CD4-positive, alpha-beta T cell treated with Interleukin-4 for 1 hour (primary cell): ENCODE data around the gene SAC3D1.

Experiments used
- DNase-seq, 2 donors: peaks; one replicate each; pipeline ENCODE4 v3.0.0-alpha.2; 2020 to 2022

SAC3D1 gene

DNA sequence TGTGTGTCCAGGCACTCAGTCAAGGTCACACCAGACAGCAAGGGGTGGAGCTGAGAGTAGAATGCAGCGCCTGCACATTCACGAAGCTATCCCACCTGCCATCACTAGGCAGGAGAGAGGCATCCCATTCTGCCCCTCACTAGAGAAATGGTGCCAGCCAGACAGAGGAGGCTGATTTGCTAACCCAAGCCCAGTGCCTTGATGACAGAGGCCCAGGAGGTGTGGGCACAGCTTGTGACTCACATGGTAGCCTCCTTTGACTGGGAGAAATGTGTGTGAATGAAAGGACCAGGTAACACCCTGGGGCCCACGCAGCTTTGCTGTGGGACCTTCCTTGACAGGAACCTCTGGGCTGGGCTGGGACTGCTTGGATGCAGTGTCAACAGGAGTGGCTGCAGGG is 22.5 kb downstream of the SAC3D1 start:
- no peak for DNase-seq

DNA sequence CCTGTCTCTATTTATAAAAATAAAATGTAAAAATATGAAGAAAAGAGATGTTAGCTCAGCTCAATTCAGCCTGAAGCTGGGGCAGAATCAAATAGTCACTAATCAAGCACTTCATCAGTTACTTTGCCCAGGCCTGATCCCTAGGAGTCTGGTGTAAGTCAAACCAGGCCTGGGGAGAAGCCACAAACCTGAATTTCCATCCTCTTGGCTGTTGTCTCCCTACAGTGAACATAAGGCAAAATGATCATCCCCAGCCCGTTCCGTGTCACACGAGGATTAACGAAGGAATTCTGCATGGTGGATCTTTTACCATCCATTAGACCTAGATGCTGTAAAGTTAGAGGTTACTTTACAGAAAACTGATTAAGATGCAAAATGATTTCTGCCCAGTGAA is 23.8 kb downstream of the SAC3D1 start:
- no peak for DNase-seq

DNA sequence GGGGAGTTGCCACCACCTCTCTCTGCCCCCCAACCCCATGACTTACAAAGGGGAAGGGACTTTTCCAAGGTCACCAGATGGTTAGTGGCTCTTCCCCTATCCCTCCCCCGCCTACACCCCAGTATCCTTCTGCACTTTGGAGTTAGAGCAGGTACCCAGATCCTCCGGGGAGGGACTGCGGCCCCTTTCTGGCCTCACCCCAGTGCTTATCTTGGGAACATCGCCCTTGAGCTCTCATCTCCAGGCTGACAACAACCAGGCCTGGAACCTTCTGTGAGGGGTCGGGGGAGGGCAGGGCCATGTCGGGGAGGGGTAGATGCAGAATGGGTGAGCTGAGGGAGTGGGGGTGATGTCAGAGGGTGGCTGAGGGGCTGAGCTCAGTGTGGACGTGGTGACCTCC is 24.8 kb downstream of the SAC3D1 start:
- DNase-seq: no peak

DNA sequence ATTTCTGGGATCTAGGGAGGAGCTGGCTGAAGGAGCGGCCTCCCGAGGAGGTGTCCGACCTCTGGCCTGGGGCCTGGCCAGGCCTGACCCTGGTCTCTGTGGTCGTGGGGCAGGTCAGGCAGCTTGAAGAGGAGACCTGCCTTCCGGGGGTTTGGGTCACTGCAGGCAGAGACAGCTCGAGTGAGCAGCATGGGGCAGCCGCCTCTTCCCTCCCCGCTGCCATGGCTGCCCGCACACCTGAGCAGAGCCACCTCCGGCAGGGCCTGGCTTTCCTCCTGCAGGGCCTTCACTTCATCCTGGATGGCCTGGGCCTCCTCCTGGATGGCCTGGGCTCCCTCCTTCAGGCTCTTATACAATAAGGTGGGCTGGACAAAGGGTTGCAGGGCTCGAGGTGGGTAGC is 25.3 kb downstream of the SAC3D1 start:
- no peak for DNase-seq

DNA sequence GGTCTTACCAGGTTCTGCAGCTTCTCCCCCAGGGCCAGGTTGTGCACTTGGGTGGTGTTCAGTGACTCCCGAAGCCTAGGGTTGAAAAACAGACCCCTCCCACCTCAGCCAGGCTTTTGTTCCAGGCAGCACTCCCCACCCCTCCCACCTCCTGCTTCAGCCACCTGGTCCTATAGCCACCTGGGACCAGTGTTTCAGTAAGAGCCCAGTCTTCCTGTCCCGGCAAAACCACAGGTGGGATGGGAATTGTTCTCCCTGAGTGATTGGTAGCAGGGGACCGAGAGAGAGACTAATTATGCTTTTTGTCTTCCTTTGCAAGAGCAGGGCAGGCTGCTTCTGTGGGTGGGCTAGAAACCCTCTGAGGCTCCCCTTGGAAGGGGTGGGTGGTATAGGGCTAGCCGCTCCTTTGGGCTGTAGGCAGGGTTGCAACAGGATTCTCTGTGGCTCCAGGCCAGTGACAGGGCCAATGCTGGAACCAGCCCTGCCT is 25.8 kb downstream of the SAC3D1 start:
- no peak for DNase-seq

DNA sequence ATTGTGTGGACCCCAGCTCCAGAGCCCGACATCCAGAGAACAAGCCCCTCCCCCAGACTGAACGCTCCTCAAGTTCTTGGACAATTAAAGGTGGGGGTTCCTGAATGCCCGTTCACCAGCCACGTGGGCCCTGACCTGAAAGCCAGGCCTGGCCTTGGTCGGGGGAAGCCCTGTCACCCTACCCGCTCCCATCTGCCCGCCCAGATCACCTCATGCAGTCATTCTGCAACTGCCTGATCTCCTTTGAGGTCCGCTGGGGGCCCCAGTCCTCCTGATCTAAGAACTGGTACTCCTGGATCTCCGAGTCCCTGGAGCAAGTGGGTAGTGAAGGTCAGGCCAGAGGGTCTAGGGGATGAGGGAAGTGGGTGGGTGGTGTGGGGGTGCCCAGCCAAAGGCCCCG is 26.4 kb downstream of the SAC3D1 start:
- DNase-seq: no peak

DNA sequence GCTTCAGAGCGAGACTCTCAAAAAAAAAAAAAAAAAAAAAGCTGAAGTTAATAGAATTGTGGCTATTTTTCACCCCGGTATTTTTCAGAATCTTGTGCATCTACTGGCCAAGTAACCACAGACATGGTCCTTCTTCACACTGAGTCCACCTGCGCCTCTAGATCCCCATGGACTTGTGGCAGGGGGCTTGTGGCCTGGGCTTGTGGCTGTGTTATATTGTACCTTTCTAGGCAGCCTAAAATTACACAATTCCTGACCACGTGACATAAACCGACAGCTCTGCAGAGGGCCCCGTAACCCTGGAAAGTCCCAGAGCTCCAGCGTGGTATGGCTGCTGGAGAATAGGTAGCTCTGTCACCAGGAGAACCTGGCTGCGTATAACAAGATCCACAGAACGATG is 28.2 kb downstream of the SAC3D1 start:
- no peak for DNase-seq

DNA sequence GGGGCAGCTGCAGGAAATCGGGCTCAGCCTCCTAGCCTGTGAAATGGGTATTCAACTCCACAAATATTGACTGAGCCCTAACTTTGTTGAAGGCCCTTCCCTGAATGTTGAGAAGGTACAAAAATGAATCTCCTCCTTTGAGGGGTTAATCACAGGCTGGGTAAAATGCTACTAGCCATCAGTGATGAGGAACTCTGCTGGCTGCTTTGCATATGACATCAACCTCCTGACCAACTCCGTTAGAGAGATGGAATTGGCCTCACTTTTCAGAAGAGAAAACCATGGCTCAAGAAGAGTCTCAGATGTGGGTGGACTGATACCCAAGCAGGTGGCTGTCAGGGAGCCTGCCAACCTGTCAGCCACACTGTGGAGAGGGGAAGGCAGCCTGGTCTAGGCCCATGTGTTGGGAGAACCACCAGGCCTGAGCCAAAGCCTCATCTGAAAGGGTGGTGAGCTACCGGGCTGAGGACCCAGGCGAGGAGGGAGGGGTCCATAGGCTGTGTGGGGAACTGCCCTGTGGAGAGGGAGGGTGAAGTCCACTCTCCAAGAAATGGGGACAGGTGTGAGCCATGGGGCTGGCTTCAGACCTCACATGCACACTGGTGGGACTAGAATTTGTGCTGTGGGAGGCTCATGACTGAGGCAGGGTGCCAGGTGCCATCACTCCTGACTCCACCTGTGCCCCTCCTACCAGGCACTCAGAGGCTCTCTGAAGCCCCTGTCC is 31.1 kb downstream of the SAC3D1 start:
- no peak for DNase-seq

DNA sequence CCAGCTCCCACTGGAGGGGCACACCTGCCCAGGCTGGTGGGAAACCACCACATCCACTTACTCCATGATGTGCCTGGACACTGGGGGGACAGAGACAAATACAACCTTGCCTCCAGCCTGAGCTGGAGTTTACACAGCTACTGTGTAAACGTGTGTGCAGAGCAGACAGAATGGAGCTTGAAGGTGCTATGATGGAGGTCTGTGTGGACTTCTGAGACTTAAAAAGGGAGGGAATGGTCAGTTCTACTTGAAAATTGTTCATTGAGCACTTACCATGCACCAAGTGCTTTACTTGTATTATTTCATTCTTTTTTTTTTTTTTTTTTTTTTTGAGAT is 31.6 kb downstream of the SAC3D1 start:
- no peak for DNase-seq

DNA sequence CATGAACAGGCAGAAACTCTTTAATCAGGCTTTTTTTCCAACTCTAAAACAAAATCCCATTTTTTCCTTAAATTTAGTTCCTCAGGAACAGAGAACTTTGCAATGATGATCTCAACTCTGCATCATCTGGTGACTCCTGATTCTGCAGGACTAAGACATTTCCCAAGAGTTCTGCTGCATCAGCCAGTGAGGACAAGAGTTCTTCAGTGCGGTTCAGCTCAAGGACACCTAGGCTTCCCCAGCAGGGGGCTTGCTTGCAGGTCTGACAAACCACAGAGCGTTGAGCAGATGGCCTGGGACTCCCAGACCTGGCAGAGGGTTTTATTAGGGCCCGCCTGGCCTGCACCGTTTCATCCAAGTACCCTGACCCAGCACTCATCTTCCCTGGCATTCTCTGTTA is 36.4 kb downstream of the SAC3D1 start:
- DNase-seq: no peak

DNA sequence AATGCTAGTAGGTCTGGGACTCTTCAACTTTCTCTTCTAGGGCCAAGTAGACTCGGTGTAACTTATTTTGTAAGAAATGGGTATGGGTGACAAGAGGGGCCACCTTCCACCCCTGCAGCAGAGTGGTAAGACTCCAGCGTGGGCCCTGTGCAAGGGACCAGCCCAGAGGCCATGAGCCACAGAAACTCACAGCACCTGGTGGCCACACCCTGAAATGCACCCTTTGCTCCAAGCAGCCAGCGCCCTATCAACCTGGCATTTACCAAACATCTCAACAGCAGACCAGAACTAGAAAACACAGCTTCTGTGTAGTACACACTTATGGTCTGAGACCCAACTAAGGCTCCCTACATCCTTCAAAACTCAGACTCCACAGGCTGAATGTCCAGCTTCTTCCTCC is 37.1 kb downstream of the SAC3D1 start:
- peak; percentile 76 to 82 for DNase-seq

DNA sequence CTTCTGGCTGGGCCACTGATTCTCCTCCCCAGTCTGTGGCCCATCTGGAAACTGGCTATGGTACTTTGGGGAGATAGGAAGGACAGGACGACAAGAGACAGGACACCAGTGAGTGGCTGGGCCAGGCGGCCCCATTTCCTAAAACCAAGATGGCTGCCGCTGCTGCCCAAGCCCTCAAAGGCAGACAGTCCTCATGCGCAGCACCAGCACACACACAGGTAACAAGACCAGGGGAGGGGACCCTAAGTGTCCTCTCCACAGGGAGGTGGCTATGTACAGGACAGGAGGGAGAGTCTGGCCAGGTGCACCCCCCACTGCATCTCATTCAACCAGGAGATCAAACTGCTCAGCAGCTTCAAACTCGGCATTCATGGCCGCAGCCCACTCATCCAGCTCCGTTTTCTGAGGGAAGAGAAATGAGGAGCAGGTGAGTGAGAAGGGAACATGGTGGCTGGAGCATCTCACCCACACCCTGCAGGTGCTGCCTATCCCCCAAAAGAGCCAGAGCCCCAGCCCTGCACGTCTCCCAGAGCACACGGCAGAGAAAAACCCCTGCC is 37.9 kb downstream of the SAC3D1 start:
- no peak for DNase-seq

DNA sequence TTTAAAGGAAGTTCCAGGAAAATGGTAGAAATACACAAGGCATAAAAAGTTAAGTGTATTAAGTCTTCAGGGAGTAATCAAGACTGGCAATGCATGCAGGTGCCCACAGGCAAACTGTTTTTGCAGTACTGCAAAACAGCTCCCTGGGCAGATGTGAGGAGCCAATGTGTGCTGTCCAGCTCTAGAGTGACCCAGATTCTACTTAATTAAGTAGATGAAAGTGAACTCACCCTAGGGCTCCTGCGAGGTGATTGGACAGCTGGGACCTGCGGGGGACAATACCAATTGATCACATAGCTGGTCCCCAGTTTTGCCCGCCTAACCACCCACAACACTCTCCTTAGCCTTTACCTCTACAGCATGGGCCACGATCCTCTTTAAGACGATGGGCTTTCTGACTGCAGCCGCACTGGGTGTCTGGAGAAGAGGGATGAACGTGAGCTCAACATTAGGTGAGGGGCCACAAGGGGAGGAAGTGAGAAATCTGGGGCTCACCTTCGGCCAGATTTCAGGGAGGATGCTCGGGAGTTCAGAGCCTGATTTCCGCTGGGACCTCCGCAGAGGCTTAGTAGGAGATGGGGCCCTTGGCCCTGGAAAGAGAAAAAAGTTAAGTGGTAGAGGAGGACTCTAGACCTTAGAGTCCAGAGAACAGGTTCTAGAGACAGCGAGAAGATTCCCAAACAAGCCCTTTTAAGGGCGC is 42.3 kb downstream of the SAC3D1 start:
- no peak for DNase-seq

DNA sequence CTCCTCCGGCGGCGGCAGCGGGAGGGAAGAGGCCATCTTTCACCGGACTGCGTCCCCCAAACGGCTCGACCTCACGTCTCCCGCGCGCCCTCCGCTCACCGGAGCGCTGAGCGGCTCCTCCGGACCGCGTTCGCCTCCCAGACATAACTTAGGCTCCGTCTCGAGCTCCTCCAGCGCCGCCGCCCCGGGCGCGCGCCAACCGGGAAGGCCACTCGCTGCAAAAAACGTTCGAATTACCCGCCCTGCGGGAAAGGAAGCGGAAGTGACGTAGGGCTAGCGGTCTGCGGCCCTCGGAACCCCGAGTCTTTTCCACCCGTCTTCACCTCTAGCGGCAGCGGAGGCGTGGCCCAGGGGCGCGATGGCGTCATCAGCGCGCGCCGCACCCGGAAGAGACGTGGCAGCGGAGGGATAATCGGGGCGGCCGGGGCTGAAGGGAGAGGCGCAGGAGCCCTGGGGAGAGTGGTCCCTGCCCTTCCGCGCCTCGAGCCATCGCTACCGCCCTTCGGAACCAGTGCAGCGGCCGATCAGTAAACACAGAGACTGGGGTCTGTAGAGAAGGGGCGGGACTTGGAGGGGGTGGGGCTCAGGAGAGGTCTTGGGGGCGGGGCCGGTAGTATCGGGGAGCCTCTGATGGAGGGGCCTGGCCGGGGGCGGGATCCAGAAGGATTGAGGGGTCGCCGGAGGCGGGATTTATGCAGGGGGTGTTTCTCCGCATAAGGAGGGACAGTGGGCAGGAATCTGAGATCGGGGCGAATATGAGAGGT is 43.0 kb downstream of the SAC3D1 start, which contains the start of the genes CDCA5 and ZFPL1:
CDCA5 (minus strand) TSS at position 207 of the 764 bp plus-strand sequence; CDS start at position 145, 62 bp downstream.
ZFPL1 (plus strand) TSS at position 389 of the 764 bp plus-strand sequence. CDS start 477 bp downstream, outside the sequence.
- DNase-seq: peak; percentile 96

DNA sequence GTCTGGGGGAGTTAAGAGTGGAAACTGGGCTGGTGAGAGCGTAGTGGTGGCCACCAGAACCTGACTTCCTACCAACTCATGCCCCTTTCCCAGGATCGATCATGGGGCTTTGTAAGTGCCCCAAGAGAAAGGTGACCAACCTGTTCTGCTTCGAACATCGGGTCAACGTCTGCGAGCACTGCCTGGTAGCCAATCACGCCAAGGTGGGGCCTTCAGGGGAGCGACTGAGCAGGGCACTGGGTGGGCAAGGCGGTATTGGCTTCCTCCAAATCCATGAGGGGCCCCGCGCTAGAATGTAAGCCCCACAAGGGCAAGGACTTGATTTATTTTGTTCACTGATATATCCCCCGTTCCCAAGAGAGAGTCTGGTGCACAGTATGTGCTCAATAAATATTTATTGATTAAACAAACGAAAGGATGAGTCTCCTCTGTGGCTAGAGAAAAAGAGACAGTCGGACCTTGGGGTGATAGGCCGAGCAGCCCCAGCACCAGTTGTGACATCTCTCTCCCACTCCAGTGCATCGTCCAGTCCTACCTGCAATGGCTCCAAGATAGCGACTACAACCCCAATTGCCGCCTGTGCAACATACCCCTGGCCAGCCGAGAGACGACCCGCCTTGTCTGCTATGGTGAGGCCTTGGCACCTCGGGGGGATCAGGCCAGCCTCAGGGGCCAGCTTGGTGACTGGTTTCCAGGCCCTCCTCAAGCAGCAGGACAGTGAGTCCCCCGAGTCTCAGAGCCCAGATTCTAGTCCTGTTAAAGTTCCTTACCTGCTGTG is 43.8 kb downstream of the SAC3D1 start:
- DNase-seq: no peak

DNA sequence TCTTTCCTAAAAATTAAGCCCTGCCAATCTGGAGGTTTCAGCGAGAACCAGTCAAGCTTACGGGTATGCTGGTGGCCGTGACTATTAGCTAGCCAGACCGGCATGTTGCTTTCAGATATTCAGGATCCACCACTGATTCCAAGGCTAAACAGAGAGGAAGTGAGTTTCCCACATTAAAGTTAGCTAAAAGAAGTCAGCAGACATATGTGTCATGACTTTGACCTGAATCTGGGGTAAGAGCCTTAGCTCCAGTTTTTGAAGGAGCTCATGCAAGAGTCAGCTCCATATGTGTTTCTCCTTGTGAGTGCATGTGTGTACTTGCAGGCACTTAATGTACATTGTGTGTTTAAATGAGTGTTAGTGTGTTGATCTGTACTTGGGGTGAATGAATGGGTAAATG is 44.4 kb downstream of the SAC3D1 start:
- no peak for DNase-seq

DNA sequence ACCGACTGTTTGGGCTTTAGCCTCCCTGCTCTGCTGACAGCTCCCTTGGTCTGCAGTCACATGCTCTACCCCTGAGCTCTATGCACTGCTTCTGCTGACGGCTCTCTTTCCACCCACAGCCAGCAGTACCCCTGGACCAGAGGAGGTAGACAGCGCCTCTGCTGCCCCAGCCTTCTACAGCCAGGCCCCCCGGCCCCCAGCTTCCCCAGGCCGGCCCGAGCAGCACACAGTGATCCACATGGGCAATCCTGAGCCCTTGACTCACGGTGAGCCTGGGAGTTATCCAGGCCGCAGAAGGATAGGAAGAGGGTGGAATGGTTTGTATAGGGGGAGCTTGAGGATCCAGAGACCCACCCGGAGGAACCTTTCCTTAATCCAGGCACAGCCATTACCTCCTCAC is 45.8 kb downstream of the SAC3D1 start:
- no peak for DNase-seq

DNA sequence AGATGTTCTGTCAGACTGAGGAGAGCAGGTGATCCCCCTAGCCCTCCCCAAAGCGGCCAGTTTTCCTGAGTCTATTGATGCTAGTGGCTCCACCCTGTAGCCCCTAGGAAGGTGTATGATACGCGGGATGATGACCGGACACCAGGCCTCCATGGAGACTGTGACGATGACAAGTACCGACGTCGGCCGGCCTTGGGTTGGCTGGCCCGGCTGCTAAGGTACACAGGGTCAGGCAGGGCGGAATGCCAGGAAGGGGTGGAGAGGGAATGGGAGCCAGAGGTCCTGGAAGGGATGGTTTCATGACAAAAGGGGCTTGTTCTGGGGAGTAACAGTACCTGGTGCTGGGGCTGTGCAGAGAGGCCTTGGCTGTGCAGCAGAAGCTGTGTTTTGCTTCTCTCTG is 46.2 kb downstream of the SAC3D1 start:
- no peak for DNase-seq

DNA sequence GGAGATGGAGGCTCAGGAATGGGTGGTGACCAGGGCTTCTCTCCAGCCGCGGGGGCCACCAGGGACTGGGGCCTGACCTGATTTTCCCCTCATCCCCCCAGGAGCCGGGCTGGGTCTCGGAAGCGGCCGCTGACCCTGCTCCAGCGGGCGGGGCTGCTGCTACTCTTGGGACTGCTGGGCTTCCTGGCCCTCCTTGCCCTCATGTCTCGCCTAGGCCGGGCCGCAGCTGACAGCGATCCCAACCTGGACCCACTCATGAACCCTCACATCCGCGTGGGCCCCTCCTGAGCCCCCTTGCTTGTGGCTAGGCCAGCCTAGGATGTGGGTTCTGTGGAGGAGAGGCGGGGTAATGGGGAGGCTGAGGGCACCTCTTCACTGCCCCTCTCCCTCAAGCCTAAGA is 46.8 kb downstream of the SAC3D1 start:
- no peak for DNase-seq

DNA sequence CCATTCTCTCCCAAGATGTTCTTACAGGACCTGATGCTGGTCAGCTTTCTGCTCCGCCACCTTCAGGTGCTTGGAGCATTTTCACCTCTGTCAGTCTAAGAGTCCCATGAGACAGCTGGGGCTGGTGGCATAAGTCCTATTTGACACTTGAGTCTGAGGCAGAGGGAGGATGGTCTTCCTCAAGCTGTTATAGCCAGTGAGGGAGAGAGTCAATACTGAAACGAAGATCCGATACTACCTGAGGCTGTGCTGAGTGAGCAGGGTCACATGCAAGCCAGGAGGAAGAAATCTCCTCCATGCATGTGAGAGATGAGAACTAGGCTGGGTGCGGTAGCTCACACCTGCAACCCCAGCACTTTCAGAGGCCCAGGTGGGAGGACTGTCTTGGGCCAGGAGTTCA is 48.6 kb downstream of the SAC3D1 start:
- DNase-seq: no peak

DNA sequence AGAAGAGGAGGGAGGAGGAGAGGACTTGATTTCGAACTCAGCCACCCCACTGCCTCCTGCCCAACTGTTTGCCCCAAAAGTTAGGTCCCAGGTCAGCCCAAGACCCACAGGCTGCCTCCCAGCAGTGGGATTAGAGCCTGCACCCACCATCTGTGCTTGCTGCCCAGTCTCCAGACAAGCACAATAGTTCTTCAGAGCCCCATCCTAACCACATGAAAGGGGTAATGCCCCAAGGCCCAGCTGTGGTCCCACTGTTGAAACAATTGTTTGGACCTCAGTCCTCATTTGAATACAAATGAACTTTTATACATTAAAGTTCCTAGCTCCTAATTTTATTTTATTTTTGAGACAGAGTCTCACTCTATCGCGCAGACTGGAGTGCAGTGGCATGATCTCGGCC is 49.6 kb downstream of the SAC3D1 start:
- DNase-seq: no peak
